Measurements from ENCODE around the gene FHOD3.

The FHOD3 gene

DNA sequence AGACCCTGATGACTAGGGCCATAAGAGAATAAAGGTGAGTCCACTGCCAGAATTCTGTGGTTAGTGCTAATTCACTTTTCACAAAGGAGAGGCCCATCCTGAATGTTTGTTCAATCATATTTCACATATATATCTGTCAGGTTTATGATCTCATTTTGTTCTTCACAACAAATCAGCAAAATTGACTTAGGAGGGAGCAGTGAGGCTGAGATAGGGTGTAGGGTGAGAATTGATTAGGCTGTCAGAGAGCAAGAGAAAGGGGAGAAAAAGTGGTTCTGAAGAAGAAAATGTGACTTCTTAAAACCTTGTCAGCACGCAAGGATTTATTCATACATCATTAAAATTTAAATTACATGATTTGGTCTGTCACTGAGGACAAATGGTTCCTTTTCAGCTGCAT lies 117.7 kb downstream of the FHOD3 start:
- peaks cover 13% of the 10 kb centered on the region for H3K4me1 ChIP-seq
- no peaks in the 10 kb centered on the region for H3K27me3 ChIP-seq
- no peaks in the 10 kb centered on the region for H4K20me1 ChIP-seq
- H3K9ac ChIP-seq: no peak overlapping the region
- no peaks in the 10 kb centered on the region for H3K9me3 ChIP-seq
- H3K4me2 ChIP-seq: no peak overlapping the region
- H3K36me3 ChIP-seq: no peaks in the 10 kb centered on the region
- no peak for TF ChIP-seq Cebpa-rat (IDR thresholded peaks at IDR 0.05)
- no peak overlapping the region for H3K27ac ChIP-seq
- no peak overlapping the region for H3K4me3 ChIP-seq

DNA sequence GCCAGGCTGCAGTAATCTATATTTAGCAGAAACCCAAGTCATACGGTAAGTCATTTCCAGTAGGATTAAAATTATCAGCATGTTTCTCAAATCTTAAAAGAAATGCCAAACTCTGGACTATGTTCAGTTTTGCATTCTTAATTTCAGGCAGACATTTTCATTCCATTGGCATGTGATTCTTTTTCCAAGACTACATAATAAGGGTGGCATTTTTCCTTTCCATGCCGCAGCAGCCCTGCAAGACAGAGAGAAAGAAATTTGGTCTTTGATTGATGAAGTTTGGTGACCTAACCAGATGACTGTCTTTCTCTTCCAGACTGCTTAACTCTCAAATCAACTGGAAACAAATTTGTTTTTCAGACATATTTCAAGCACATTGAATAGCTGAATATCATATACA lies 118.1 kb downstream of the FHOD3 start:
- Histone ChIP-seq H3K9me3 (no peaks in the 10 kb centered on the region), H4K20me1 (no peaks in the 10 kb centered on the region), H3K27ac (no peak overlapping the region), H3K36me3 (no peaks in the 10 kb centered on the region), H3K4me1 (peaks cover 13% of the 10 kb centered on the region), H3K4me3 (no peak overlapping the region), H3K27me3 (no peaks in the 10 kb centered on the region), H3K4me2 (no peak overlapping the region), H3K9ac (no peak overlapping the region)
- no peak for TF ChIP-seq Cebpa-rat (IDR thresholded peaks at IDR 0.05)

DNA sequence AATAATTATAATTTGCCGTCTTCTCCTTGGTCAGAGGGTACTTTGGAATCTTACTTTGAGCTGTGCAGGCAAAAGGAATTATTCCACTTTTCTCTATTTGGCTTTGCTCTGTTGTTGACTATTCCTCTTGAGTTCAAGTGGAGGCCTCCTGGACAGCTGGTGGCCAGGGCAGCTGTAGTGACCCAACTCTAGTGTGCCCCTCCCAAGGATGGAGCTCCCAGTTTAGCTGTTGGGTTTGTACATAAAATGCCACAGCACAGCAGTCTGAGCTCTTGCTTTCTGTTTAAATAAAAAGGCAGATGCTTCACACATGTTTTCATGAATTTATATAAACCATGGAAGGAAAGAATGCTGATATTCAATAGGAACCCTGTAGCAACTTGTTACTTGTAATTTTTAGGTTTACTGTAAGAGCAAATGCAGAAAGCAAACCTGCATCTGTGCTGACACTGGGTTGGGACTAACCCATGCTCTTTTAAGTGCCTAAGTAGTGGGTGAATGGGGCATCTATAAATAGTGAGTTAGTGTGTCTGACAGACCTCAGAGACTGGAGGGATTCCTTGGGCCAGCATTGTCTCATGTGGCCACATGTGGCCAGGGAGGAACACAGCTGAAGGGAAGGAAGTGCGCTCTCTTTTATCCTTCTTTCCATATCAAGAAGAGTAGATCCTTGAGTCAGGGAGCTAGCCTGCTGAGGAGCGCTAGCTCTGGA lies 121.8 kb downstream of the FHOD3 start:
- Histone ChIP-seq H3K4me1 (peaks cover 8% of the 10 kb centered on the region; the same call in 1 of the 2 replicates), H3K4me3 (no peak overlapping the region)

DNA sequence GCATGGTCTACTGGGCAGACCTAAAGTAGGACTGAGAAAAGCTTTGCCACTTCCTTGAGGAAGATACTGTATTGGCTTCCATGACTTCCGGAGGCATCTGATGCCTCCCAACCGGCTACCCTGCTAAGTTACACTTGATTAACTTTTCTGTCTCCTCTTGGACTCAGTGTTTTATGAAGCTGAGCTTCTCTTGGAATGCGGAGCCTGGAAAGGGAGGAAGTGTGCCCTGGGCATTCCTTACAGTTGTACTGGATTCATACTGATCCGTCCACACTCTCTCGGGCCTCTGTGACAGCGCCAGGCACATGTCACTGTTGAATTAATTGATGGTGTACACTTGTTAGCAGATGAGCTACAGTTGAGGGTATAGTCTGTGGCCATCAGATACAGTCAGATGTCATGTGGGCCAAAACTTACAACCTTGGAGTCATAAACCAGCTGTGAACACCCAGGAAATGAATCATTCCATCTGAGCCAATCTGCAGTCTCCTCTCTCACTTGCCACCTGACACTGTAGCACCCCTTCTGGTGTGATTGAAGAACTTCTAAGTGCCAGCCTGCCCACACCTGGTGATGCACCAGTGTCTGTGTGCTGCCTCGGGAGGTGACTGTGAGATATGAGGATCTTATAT lies 122.5 kb downstream of the FHOD3 start:
- Histone ChIP-seq H4K20me1 (no peaks in the 10 kb centered on the region), H3K4me2 (no peak overlapping the region), H3K27ac (no peak overlapping the region), H3K36me3 (no peaks in the 10 kb centered on the region), H3K4me1 (peaks cover 8% of the 10 kb centered on the region; the same call in 1 of the 2 replicates), H3K4me3 (no peak overlapping the region), H3K9ac (no peak overlapping the region), H3K27me3 (no peaks in the 10 kb centered on the region), H3K9me3 (no peaks in the 10 kb centered on the region)
- no peak for TF ChIP-seq Cebpa-rat (IDR thresholded peaks at IDR 0.05)

More for the DNA sequence above, 121.8 kb downstream of the FHOD3 start:
- TF ChIP-seq Cebpa-rat (IDR thresholded peaks at IDR 0.05): no peak
- Histone ChIP-seq H3K27me3 (no peaks in the 10 kb centered on the region), H3K9me3 (no peaks in the 10 kb centered on the region), H4K20me1 (no peaks in the 10 kb centered on the region), H3K36me3 (no peaks in the 10 kb centered on the region), H3K4me2 (no peak overlapping the region), H3K9ac (no peak overlapping the region), H3K27ac (no peak overlapping the region)

DNA sequence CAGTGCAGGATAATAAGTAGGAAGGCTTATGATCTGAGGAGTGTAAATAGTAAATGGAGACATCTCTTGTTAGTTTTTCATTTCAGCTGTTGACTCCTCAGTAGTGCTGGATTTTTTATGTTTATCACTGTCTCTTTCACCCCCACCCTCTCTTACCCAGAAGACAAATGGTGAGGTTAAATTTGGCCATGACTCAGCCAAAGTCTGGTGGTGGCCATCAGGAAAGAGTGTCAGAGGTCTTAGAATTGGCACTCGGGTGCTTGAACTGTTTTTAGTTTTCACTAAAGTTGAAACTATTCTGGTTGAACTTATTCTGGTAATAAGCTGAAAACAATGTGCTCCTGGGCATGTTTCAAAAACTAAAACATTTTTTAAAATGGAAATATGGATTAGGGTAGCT lies 123.3 kb downstream of the FHOD3 start:
- TF ChIP-seq Cebpa-rat (IDR thresholded peaks at IDR 0.05): no peak
- H3K4me3 ChIP-seq: no peak overlapping the region
- H3K9ac ChIP-seq: no peak overlapping the region
- no peaks in the 10 kb centered on the region for H3K27me3 ChIP-seq
- H4K20me1 ChIP-seq: no peaks in the 10 kb centered on the region
- H3K36me3 ChIP-seq: no peaks in the 10 kb centered on the region
- no peak overlapping the region for H3K27ac ChIP-seq
- no peak overlapping the region for H3K4me2 ChIP-seq
- peaks cover 8% of the 10 kb centered on the region; the same call in 1 of the 2 replicates for H3K4me1 ChIP-seq
- H3K9me3 ChIP-seq: no peaks in the 10 kb centered on the region

DNA sequence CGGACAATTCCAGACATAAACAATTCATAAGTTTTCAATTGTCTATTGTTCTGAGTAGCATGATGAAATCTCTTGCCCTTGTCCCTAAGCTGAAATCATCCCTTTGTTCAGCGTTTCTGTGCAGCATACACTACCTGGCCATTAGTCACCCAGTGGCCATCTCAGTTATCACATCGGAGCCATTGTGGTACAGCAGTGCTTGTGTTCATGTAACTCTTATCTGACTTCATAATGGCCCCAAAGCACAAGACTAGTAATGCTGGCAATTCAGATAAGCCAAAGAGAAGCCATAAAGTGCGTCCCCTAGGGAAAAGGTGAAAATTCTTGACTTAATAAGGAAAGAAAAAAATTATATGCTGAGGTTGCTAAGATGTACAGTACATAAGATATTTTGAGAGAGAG lies 127.2 kb downstream of the FHOD3 start:
- H3K9ac ChIP-seq: no peak overlapping the region
- no peaks in the 10 kb centered on the region for H4K20me1 ChIP-seq
- H3K4me3 ChIP-seq: no peak overlapping the region
- H3K9me3 ChIP-seq: no peaks in the 10 kb centered on the region
- no peaks in the 10 kb centered on the region for H3K27me3 ChIP-seq
- H3K4me2 ChIP-seq: no peak overlapping the region
- no peaks in the 10 kb centered on the region for H3K36me3 ChIP-seq
- H3K4me1 ChIP-seq: peaks cover under 1% of the 10 kb centered on the region; the same call in 1 of the 2 replicates
- no peak for TF ChIP-seq Cebpa-rat (IDR thresholded peaks at IDR 0.05)
- H3K27ac ChIP-seq: no peak overlapping the region

DNA sequence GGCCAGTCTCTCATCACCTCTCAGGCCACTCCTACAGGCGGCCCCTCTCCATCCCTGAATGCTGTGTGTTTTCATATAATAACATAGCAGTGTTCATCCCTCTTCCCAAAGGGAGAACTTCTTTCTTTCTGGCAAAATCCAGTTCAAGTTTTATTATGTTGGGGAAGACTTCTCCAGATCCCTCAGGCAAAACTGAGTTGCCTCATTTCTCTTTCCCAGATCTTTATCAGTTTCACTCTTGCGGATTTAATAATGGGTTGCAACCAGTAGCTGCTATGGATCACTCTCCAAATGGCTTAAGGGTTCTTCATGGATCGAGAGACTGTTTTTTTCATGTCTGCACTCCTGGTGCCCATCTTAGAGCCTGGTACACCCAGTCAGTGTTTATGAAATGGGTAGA lies 129.9 kb downstream of the FHOD3 start:
- Histone ChIP-seq H3K9me3 (no peaks in the 10 kb centered on the region), H3K4me1 (no peaks in the 10 kb centered on the region), H3K4me3 (no peak overlapping the region), H3K27ac (no peak overlapping the region), H3K27me3 (no peaks in the 10 kb centered on the region), H3K9ac (no peak overlapping the region), H3K36me3 (no peaks in the 10 kb centered on the region), H3K4me2 (no peak overlapping the region), H4K20me1 (no peaks in the 10 kb centered on the region)
- TF ChIP-seq Cebpa-rat (IDR thresholded peaks at IDR 0.05): no peak

DNA sequence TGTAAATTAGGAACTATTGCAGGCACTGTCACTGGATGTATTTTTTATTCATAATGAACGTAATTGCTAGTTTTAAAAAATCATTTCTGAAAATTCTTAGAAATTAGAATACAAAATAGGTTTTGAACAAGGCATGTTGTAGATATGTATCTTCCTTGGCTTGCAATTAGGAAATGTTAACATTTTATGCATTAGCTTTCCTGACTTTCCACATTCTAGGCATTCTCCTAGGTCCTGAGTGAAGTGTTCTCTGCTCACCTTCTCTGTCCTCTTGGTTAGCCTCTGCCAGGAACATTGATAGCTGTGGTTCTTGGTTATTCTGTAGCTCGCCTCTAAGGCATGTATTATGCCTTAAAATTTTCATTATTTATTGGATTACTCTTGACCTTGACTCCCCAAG lies 130.3 kb downstream of the FHOD3 start:
- Histone ChIP-seq H4K20me1 (no peaks in the 10 kb centered on the region), H3K27me3 (no peaks in the 10 kb centered on the region), H3K9me3 (no peaks in the 10 kb centered on the region), H3K4me3 (no peak overlapping the region), H3K27ac (no peak overlapping the region), H3K9ac (no peak overlapping the region), H3K36me3 (no peaks in the 10 kb centered on the region), H3K4me1 (no peaks in the 10 kb centered on the region), H3K4me2 (no peak overlapping the region)
- no peak for TF ChIP-seq Cebpa-rat (IDR thresholded peaks at IDR 0.05)

DNA sequence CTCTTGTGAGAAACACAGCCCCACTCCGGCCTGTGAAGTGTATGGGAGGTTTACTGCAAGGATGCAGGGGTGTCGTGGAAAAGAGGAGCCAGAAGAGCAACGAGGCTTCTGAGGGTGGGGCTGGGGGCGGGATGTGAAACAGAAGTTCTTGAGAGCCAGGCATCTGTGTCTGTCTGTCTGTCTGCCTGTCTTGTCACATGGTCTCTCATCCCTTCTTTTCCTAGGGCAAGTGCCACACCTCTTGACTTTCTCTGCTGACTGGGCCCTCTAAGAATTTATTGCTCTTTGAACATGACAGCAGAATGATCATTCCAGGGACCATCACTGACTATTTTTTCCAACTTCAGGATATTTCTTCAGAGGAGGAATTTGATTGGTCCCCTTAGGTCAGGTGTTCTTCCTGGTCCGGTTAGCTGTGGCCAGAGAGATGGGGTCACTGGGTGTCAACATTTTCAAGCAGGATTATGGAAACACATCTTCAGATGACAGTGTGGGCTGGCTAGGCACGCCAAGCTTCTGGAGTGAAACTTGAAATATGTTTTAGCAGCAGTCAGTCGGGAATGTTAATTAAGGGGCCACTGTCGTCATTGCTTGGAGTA lies 131.0 kb downstream of the FHOD3 start:
- H3K4me2 ChIP-seq: no peak overlapping the region
- no peaks in the 10 kb centered on the region for H3K36me3 ChIP-seq
- no peak overlapping the region for H3K4me3 ChIP-seq
- H3K9me3 ChIP-seq: no peaks in the 10 kb centered on the region
- no peaks in the 10 kb centered on the region for H4K20me1 ChIP-seq
- H3K4me1 ChIP-seq: no peaks in the 10 kb centered on the region
- H3K9ac ChIP-seq: no peak overlapping the region
- TF ChIP-seq Cebpa-rat (IDR thresholded peaks at IDR 0.05): no peak
- no peak overlapping the region for H3K27ac ChIP-seq
- no peaks in the 10 kb centered on the region for H3K27me3 ChIP-seq

DNA sequence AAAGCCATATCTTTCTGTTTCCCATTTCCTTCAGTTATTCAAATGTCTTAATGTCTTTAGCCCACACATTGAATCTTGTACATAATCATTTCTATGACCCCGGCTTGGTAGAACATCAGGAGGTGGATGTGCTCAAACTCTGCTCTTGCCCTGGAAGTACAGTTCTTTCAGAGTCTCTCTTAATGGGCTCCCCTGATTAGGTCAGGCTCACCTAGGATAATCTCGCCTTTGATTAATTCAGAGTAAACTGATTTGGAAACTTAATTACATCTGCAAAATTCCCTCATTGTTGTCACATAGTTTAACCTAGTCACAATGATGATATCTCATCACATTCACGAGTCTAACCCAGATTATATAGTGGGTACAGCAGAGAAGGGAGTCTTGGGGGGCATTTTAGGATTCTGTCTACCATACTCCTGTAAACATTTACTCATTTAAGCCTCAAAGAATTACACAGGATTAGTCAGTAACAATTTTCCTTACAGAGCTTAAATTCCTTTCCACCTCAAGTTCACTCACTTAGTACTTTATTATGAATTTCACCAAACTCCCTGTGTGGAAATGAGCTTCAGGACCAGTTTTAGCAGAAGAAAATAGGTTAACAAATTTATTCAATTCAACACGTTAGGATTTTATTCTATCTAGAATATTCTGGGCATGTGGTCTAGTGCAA lies 135.5 kb downstream of the FHOD3 start:
- Histone ChIP-seq H3K4me2 (no peak overlapping the region), H3K36me3 (no peaks in the 10 kb centered on the region), H3K4me3 (no peak overlapping the region), H3K27ac (no peak overlapping the region), H3K27me3 (no peaks in the 10 kb centered on the region), H3K9ac (no peak overlapping the region), H3K9me3 (no peaks in the 10 kb centered on the region), H4K20me1 (no peaks in the 10 kb centered on the region), H3K4me1 (no peaks in the 10 kb centered on the region)
- TF ChIP-seq Cebpa-rat (IDR thresholded peaks at IDR 0.05): no peak

Measured in BLaER1 (cell line).